ENCODE results near the gene ZCCHC7. TPM values are rescaled to one million over a fixed set of nuclear protein-coding genes. Genes with fewer than 3 reads are reported as not detected.

The ZCCHC7 gene
- total RNA-seq, 3 donors from 2014 or later (not counting 1 experiment from before 2014, with no cell fraction given), result 42.4 to 43.2 (median 42.8) TPM

DNA sequence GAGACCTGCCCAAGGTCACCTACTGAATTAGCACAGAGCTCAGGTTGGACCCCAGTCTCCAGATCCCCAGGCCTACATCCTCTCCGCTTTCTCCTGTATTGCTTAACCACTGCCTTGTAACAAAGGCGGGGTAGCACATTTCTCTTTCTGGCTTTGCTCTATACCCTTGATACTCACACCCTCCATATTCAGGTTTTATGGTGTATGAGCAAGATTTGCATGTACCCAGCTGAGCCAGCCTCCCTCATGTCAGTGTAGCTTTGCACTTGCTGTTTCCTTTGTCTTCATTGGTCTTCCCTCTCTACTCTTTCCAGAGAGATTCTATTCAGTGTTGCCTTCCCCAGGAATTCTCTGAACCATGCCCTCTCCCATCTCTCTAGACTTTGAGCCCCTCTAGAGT lies 19.6 kb upstream of the ZCCHC7 start:
- WGBS (ENCODE audit: insufficient coverage), result 43% methylated on average over 2 of the region's 2 CpGs
- H3K9me3 ChIP-seq (ENCODE audit: control insufficient read depth, insufficient read depth, low read length), result no peaks in the 10 kb centered on the region
- H3K27me3 ChIP-seq (ENCODE audit: control insufficient read depth, insufficient read depth, low read length), result no peaks in the 10 kb centered on the region
- DNase-seq (no peak), ATAC-seq (no peak)
- no peaks in the 10 kb centered on the region for H3K36me3 ChIP-seq (ENCODE audit: control insufficient read depth, insufficient read depth, low read length)
- TF ChIP-seq, protein P1, sequence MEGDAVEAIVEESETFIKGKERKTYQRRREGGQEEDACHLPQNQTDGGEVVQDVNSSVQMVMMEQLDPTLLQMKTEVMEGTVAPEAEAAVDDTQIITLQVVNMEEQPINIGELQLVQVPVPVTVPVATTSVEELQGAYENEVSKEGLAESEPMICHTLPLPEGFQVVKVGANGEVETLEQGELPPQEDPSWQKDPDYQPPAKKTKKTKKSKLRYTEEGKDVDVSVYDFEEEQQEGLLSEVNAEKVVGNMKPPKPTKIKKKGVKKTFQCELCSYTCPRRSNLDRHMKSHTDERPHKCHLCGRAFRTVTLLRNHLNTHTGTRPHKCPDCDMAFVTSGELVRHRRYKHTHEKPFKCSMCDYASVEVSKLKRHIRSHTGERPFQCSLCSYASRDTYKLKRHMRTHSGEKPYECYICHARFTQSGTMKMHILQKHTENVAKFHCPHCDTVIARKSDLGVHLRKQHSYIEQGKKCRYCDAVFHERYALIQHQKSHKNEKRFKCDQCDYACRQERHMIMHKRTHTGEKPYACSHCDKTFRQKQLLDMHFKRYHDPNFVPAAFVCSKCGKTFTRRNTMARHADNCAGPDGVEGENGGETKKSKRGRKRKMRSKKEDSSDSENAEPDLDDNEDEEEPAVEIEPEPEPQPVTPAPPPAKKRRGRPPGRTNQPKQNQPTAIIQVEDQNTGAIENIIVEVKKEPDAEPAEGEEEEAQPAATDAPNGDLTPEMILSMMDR (IDR thresholded peaks at IDR 0.05), result no peak
- H3K4me3 Mint-ChIP-seq, result no peak overlapping the region
- no peak overlapping the region for H3K27ac Mint-ChIP-seq
- intact Hi-C loops (cut with micrococcal nuclease), result no loop called here
- H3K27me3 Mint-ChIP-seq (ENCODE audit: low read depth in 2 of 2), result peaks cover 8 to 11% of the 10 kb centered on the region in 2 donors
- H3K27ac ChIP-seq (ENCODE audit: low read length), result no peak overlapping the region
- H3K4me3 ChIP-seq (ENCODE audit: low read length), result no peak overlapping the region
- H3K4me1 Mint-ChIP-seq, result no peaks in the 10 kb centered on the region
- H3K9me3 Mint-ChIP-seq, result no peaks in the 10 kb centered on the region
- no peaks in the 10 kb centered on the region for H3K4me1 ChIP-seq (ENCODE audit: control insufficient read depth, insufficient read depth, low read length)
- no peaks in the 10 kb centered on the region for H3K36me3 Mint-ChIP-seq

DNA sequence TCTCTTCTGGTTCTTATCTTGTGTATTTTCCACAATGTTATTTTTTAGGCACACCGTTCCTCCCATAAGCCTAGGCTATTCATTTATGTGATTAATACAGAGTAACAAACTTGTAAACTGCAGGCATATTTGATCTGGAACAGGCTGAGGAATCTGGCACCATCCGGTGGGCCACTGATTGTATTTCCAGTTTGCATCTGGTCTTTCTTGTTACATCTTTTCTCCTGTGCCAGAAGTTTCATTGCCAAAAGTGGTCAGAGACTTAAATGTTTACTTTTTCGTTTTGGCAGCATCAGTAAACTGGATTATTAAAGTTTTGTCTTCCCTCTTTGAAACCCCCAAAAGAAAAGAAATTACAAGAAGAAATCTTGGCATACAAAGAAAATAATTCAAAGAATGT lies 17.9 kb upstream of the ZCCHC7 start:
- H3K9me3 ChIP-seq (ENCODE audit: control insufficient read depth, insufficient read depth, low read length), result no peaks in the 10 kb centered on the region
- 82% methylated on average over 2 of the region's 3 CpGs for WGBS (ENCODE audit: insufficient coverage)
- H3K27me3 ChIP-seq (ENCODE audit: control insufficient read depth, insufficient read depth, low read length), result no peaks in the 10 kb centered on the region
- H3K36me3 ChIP-seq (ENCODE audit: control insufficient read depth, insufficient read depth, low read length), result no peaks in the 10 kb centered on the region
- ATAC-seq, result no peak
- Mint-ChIP-seq H3K27me3 (ENCODE audit: low read depth in 2 of 2) (peaks cover 12 to 17% of the 10 kb centered on the region in 2 donors), H3K4me1 (peaks cover 2 to 3% of the 10 kb centered on the region in 2 donors), H3K27ac (no peak overlapping the region), H3K36me3 (no peaks in the 10 kb centered on the region), H3K9me3 (no peaks in the 10 kb centered on the region), H3K4me3 (no peak overlapping the region)
- DNase-seq, result no peak
- intact Hi-C loops (cut with micrococcal nuclease), result no loop called here
- H3K4me3 ChIP-seq (ENCODE audit: low read length), result no peak overlapping the region
- peaks cover 1% of the 10 kb centered on the region for H3K4me1 ChIP-seq (ENCODE audit: control insufficient read depth, insufficient read depth, low read length)
- TF ChIP-seq, protein P1 (IDR thresholded peaks at IDR 0.05), result no peak
- H3K27ac ChIP-seq (ENCODE audit: low read length), result no peak overlapping the region

DNA sequence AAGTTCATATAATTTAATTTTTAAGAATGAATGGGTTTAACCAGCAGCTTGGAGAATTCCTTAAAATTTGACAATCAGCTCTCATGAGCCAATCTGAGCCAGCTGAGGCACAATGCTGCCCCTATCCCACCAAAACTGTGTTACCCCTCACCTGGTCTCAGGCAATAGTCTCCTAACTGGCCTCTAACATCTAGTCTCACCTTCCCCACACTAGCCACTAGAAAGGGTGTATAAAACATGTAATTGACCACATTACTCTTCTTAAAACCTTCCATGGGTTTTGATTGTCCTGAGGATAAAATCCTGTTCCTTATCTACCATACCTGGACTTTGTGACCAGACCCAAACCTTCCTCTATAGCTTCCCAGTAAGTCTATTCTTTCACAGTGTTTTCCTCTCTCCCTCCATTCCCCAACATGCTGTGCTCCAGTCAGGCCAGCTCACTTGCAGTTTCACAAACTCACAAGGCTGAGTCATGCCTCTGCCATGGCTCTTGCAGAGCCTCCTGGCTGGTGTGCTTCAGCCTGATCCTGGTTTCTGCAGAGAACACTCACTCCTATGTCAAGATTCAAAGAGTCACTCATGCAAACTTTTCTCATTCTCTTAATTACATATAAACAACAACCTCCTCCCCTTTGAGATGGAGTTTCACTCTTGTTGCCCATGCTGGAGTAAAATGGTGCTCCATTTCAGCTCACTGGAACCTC lies 16.0 kb upstream of the ZCCHC7 start:
- Histone ChIP-seq H3K27me3 (ENCODE audit: control insufficient read depth, insufficient read depth, low read length) (no peaks in the 10 kb centered on the region), H3K9me3 (ENCODE audit: control insufficient read depth, insufficient read depth, low read length) (no peaks in the 10 kb centered on the region), H3K27ac (ENCODE audit: low read length) (no peak overlapping the region), H3K36me3 (ENCODE audit: control insufficient read depth, insufficient read depth, low read length) (no peaks in the 10 kb centered on the region), H3K4me1 (ENCODE audit: control insufficient read depth, insufficient read depth, low read length) (peaks cover 6% of the 10 kb centered on the region), H3K4me3 (ENCODE audit: low read length) (no peak overlapping the region)
- no peak for ATAC-seq
- intact Hi-C loops (cut with micrococcal nuclease), result no loop called here
- TF ChIP-seq, protein P1 (IDR thresholded peaks at IDR 0.05), result no peak
- no peaks in the 10 kb centered on the region for H3K9me3 Mint-ChIP-seq
- peaks cover 6 to 9% of the 10 kb centered on the region in 2 donors for H3K4me1 Mint-ChIP-seq
- peaks cover 22 to 30% of the 10 kb centered on the region in 2 donors for H3K27me3 Mint-ChIP-seq (ENCODE audit: low read depth in 2 of 2)
- no peaks in the 10 kb centered on the region for H3K36me3 Mint-ChIP-seq
- H3K4me3 Mint-ChIP-seq, result no peak overlapping the region
- H3K27ac Mint-ChIP-seq, result no peak overlapping the region
- no peak for DNase-seq

DNA sequence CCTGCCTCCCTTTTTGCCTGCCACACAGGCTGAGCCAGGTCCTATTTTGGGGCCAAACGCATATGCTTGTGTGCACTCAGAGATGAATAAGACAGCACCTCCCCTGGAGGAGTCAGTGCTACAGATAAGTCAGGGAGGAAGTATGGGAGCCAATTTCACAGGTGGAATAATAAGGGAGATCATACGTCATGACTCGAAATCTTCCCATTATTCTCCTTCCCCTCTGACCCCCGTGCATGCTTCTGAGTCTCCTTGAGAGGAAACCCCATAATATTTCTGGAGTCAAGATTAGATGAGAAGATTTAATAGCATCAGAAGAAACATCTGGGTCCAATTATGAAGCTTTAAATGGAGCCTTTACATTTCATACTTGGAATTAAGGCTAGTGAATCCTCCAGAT lies 15.1 kb upstream of the ZCCHC7 start:
- Mint-ChIP-seq H3K4me3 (no peak overlapping the region), H3K4me1 (peaks cover 6 to 9% of the 10 kb centered on the region in 2 donors), H3K27ac (no peak overlapping the region), H3K9me3 (no peaks in the 10 kb centered on the region), H3K27me3 (ENCODE audit: low read depth in 2 of 2) (peaks cover 26 to 30% of the 10 kb centered on the region in 2 donors), H3K36me3 (no peaks in the 10 kb centered on the region)
- Histone ChIP-seq H3K36me3 (ENCODE audit: control insufficient read depth, insufficient read depth, low read length) (no peaks in the 10 kb centered on the region), H3K27ac (ENCODE audit: low read length) (no peak overlapping the region), H3K9me3 (ENCODE audit: control insufficient read depth, insufficient read depth, low read length) (no peaks in the 10 kb centered on the region), H3K4me1 (ENCODE audit: control insufficient read depth, insufficient read depth, low read length) (peaks cover 6% of the 10 kb centered on the region), H3K27me3 (ENCODE audit: control insufficient read depth, insufficient read depth, low read length) (no peaks in the 10 kb centered on the region), H3K4me3 (ENCODE audit: low read length) (no peak overlapping the region)
- no peak for ATAC-seq
- intact Hi-C loops (cut with micrococcal nuclease), result no loop called here
- WGBS (ENCODE audit: insufficient coverage), result 100% methylated on average over 1 of the region's 4 CpGs
- TF ChIP-seq, protein P1 (IDR thresholded peaks at IDR 0.05), result no peak
- no peak for DNase-seq
